AG04449 (cell line): ENCODE data around the gene USP25.

Experiments
- CTCF ChIA-PET: fragments of 350-600 bp; formaldehyde crosslinking; extraction: SDS; loops from one replicate; lab custom pipeline; 2021; ENCODE audit warnings: antibody characterized with exemption; lab: Yijun Ruan, JAX
- POLR2A ChIA-PET: fragments of 400-600, 350-600 bp; formaldehyde crosslinking; extraction: SDS; loops from one replicate; lab custom pipeline; 2020; ENCODE audit warnings: antibody characterized with exemption, inconsistent platforms; lab: Yijun Ruan, JAX
- DNase-seq: peaks from one replicate; pipeline ENCODE4 v3.0.0-alpha.2; 2010; ENCODE audit warnings: low read depth, low spot score
- H3K4me3 ChIP-seq: 2 replicates; pipeline ENCODE4 v1.5.1; 2011; ENCODE audit warnings: low read depth, mild to moderate bottlenecking, control low read depth, low read length
- TF ChIP-seq, protein P1 (sequence below): IDR thresholded peaks from one replicate; pipeline ENCODE4 v1.5.1; 2011; ENCODE audit warnings: mild to moderate bottlenecking, moderate library complexity, low read length, control low read depth, inconsistent platforms; ENCODE audit not compliant: insufficient read depth; ENCODE audit errors: missing control alignments

USP25 gene

DNA sequence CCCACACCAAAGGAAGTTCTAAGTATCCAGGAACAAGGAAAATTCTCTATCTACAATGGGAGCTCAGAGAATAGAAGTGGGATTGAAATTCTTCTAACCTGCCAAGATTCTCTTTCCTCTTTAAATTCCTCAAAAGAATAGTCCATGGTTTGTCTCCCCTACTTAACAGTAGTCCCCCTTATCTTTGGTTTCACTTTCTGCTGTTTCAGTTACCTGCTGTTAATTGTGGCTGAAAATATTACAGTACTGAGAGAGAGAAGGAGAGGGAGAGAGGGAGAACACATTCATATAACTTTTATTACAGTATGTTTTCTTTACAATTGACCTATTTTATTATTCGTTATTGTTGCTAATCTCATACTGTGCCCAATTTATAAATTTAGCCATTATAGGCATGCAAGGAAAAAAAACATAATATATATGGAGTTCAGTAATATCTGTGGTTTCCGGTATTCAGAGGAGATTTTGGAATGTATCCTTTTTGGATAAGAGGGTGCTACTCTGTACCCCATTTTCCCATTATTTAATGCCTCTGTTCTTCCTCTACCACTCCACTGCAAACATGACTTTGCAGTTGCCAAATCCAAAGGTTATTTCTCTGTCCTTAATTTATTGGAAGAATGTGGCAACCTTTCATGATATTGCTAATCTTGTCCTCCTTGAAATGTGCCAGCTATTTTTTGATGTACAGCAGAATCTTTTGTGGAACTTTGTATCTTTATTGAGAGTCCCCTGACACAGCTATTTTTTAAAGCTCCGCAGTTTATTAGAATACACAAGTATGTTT is 68.0 kb downstream of the USP25 start:
- ChIA-PET POLR2A (no interaction called here), CTCF (interaction anchor here (0.6 to 1.7 kb wide), 2 partner anchors 11 to 1418 kb away, joined by 3 read pairs; no protein-coding TSS in a partner anchor)
- no peak overlapping the region for H3K4me3 ChIP-seq
- no peak for DNase-seq
- TF ChIP-seq, protein P1, sequence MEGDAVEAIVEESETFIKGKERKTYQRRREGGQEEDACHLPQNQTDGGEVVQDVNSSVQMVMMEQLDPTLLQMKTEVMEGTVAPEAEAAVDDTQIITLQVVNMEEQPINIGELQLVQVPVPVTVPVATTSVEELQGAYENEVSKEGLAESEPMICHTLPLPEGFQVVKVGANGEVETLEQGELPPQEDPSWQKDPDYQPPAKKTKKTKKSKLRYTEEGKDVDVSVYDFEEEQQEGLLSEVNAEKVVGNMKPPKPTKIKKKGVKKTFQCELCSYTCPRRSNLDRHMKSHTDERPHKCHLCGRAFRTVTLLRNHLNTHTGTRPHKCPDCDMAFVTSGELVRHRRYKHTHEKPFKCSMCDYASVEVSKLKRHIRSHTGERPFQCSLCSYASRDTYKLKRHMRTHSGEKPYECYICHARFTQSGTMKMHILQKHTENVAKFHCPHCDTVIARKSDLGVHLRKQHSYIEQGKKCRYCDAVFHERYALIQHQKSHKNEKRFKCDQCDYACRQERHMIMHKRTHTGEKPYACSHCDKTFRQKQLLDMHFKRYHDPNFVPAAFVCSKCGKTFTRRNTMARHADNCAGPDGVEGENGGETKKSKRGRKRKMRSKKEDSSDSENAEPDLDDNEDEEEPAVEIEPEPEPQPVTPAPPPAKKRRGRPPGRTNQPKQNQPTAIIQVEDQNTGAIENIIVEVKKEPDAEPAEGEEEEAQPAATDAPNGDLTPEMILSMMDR: no peak

DNA sequence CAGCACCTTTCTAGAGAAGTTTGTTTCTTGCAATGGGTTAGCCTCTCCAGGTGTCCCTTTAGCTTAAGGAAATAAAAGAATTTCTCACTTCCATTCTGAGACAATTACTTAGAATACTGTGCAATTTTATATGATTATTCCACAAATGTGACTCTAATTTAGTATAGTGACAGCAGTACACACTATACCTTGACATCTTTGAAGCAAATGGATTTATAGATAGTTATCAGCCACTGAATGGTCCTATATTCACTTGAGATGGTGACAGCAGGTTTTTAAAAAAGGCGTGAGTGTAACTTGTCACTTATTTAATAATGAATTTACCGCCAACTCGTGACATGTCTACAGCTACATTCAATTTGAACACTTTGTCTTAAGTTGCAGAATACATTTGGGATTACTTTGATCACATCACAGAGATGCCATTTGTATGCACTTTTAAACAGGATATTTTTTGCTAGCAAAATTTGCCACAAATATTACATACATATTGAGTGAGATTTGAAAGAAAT is 71.6 kb downstream of the USP25 start:
- DNase-seq: no peak
- CTCF ChIA-PET: no interaction called here
- H3K4me3 ChIP-seq: no peak overlapping the region
- TF ChIP-seq, protein P1: no peak
- POLR2A ChIA-PET: no interaction called here

DNA sequence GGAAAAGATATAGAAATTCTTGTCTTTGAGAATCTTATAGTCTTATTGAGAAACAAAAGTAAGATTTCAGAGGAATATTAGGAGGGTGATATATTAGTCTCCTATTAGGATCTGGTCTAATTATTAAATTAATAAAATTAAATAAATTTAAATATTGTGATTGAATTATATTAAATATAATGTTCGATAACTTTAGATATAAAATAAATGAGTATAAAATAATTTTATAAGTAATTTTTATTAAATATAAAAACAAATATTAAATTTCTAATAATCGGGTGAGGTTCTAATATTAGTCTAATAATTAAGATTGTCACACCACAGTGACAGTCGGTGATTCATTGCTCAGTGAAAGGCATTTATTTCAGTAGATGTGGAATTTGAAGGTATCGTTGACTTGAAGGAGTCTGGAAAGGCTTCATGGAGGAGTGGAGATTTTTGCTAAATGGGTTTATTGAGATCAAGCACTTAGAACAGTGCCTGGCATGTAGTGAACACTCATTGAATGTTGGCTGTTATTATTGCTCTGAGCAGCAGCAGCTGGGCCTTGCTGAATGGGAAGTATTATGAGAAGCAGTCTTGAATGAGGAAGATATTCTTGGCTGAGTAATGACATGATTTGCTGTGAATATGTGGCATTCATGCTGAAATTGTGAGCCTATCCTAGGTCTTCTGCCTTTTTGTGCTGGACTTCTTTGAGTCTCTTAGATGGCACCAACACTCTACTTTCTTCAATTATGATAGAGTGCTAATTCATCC is 74.6 kb downstream of the USP25 start:
- DNase-seq: no peak
- CTCF ChIA-PET: no interaction called here
- POLR2A ChIA-PET: no interaction called here

DNA sequence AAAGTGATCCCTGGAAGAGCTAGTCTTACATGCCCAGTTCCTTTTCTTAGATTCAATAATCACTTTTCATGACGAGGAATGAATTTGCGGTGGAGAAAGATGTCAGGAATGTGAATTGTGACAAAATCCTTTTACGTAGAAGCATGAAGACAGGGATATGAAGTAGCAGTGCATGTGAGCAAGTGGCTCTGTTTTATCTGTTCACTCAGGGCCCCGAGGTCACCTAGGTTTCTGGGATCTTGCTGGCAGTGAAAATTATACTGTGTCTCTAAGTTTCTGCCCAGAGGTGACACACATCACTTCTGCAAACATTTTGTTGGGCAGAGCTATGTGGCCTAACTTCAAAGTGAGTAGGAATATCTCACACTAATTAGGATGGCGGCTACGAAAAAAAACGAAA is 79.3 kb downstream of the USP25 start:
- no peak for DNase-seq
- POLR2A ChIA-PET: no interaction called here
- H3K4me3 ChIP-seq: no peak overlapping the region
- CTCF ChIA-PET: interaction anchor here (0.9 kb wide), 1 partner anchor 12 kb away, joined by 3 read pairs; no protein-coding TSS in a partner anchor
- TF ChIP-seq, protein P1: no peak

More for the DNA sequence above, 74.6 kb downstream of the USP25 start:
- no peak overlapping the region for H3K4me3 ChIP-seq
- TF ChIP-seq, protein P1: no peak

DNA sequence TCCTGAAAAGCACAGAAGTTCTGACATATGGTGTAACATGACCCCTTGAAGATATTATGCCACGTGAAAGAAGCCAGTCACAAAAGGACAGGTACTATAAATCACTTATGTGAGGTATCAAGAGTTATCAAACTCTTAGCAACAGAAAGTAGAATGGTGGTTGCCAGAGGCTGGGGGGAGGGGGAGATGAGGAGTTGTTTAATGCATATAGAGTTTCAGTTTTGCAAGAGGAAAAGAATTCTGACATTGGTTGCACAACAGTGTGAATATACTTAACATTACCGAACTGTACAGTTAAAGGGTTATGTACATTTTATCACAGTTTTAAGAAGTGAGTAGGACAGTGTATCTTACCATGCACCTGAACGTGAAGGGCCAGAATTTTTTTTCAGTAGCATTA is 80.0 kb downstream of the USP25 start:
- POLR2A ChIA-PET: no interaction called here
- peak; percentile 31 for DNase-seq

More for the DNA sequence above, 80.0 kb downstream of the USP25 start:
- CTCF ChIA-PET: no interaction called here
- TF ChIP-seq, protein P1: no peak
- no peak overlapping the region for H3K4me3 ChIP-seq
